ENCODE measurements around the gene CHCHD3. TPM values are rescaled to one million over a fixed set of nuclear protein-coding genes. Genes with fewer than 3 reads are reported as not detected.
"Not testable (repeated sequence)": the region's sequence is repeated elsewhere in the genome, so short reads cannot be mapped to it uniquely, and the experiment has no call there.

CHCHD3 gene
- total RNA-seq, 1 donor from 2014 or later: 75.5 TPM

GRCh38 chr7:132897093-132897687 is 184.7 kb downstream of the CHCHD3 start:
- TF ChIP-seq, protein P1, sequence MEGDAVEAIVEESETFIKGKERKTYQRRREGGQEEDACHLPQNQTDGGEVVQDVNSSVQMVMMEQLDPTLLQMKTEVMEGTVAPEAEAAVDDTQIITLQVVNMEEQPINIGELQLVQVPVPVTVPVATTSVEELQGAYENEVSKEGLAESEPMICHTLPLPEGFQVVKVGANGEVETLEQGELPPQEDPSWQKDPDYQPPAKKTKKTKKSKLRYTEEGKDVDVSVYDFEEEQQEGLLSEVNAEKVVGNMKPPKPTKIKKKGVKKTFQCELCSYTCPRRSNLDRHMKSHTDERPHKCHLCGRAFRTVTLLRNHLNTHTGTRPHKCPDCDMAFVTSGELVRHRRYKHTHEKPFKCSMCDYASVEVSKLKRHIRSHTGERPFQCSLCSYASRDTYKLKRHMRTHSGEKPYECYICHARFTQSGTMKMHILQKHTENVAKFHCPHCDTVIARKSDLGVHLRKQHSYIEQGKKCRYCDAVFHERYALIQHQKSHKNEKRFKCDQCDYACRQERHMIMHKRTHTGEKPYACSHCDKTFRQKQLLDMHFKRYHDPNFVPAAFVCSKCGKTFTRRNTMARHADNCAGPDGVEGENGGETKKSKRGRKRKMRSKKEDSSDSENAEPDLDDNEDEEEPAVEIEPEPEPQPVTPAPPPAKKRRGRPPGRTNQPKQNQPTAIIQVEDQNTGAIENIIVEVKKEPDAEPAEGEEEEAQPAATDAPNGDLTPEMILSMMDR (conservative IDR thresholded peaks at IDR 0.05; ENCODE audit: low read depth, low read length): no peak
- DNase-seq (ENCODE audit: low read depth): no peak
- H3K4me3 ChIP-seq (ENCODE audit: low read depth, low read length): no peak overlapping the region

DNA sequence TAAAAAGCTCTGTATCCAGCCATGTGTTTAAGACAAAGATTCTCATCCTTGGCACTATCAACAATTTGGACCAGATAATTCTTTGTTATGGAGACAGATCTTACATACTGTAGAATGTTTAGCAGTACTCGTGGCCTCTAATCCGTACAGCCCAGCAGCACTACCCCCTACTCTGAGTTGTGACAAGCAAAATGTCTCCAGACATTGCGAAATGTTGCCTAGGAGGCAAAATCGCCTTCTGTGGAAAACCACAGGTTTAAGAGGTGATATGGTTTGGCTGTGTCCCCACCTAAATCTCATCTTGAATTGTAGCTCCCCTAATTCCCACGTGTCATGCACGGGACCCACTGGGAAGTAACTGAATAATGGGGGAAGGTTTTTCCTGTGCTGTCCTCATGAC is 186.7 kb downstream of the CHCHD3 start:
- DNase-seq (ENCODE audit: low read depth): no peak
- TF ChIP-seq, protein P1 (conservative IDR thresholded peaks at IDR 0.05; ENCODE audit: low read depth, low read length): no peak
- H3K4me3 ChIP-seq (ENCODE audit: low read depth, low read length): no peak overlapping the region

DNA sequence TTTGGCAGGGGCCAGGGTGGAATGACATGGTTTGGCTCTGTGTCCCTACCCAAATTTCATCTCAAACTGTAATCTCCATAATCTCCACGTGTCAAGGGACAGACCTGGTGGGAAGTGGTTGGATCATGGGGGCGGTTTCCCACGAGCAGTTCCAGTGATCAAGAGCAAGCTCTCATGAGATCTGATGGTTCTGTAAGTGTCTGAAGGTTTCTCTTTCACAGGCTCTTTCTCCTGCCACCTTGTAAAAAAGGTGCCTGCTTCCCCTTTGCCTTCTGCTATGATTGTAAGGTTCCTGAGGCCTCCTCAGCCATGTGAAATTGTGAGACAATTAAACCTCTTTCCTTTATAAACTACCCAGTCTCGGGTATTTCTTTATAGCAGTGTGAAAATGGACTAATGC is 188.3 kb downstream of the CHCHD3 start:
- DNase-seq (ENCODE audit: low read depth): no peak
- no peak overlapping the region for H3K4me3 ChIP-seq (ENCODE audit: low read depth, low read length)
- TF ChIP-seq, protein P1 (conservative IDR thresholded peaks at IDR 0.05; ENCODE audit: low read depth, low read length): no peak

- DNase-seq (ENCODE audit: low read depth); H3K4me3 ChIP-seq (ENCODE audit: low read depth, low read length): not testable (repeated sequence)
Measured at GRCh38 chr7:132892744-132893143, 189.1 kb downstream of the CHCHD3 start.

- DNase-seq (ENCODE audit: low read depth): no peak
- TF ChIP-seq, protein P1 (conservative IDR thresholded peaks at IDR 0.05; ENCODE audit: low read depth, low read length): no peak
- no peak overlapping the region for H3K4me3 ChIP-seq (ENCODE audit: low read depth, low read length)
Measured at GRCh38 chr7:132891554-132891953, 190.3 kb downstream of the CHCHD3 start.

DNA sequence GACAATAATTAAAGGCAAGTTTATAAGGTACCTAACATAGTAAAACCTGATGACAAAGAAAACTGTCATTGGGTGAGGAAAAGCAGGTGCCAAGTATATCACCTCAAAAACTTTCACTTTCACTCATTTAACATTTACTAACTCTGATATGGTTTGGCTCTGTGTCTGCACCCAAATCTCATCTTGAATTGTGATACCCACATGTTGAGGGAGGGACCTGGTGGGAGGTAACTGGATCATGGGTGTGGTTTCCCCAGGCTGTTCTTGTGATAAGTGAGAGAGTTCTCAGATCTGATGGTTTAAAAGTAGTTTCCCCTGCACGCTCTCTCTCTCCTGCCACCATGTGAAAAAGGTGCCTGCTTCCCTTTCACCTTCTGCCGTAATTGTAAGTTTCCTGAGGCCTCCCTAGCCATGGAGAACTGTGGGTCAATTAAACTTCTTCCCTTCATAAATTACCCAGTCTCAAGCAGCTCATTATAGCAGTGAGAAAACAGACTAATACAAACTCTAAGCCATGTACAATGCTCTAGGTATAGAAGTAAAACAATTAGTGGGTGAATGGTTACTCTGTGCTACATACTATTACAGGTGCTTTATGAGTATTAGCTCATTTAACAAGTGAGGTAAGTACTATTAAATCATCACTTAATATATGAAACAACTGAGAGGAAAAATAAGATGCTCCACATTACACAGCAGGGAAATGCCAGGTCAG is 199.0 kb downstream of the CHCHD3 start:
- no peak for DNase-seq (ENCODE audit: low read depth)
- H3K4me3 ChIP-seq (ENCODE audit: low read depth, low read length): no peak overlapping the region
- TF ChIP-seq, protein P1 (conservative IDR thresholded peaks at IDR 0.05; ENCODE audit: low read depth, low read length): no peak

DNA sequence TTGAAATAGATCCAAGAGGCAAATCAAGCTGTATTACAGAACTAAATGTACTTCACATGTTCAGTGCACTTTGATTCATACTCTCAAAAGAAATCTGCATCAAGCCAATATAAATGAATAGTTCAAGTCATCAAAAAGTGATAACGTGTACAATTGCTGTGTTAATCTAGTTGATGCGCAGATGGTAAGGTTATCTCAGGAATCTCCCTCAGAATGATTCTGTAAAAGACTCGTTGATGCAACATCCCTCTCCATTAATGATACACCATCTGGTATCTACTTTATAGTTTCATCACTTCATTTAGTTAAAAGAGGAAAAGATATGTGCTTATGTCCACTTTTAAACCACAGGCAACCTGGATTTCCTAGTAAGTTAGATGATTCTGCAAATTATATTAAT is 200.6 kb downstream of the CHCHD3 start:
- no peak overlapping the region for H3K4me3 ChIP-seq (ENCODE audit: low read depth, low read length)
- no peak for DNase-seq (ENCODE audit: low read depth)
- TF ChIP-seq, protein P1 (conservative IDR thresholded peaks at IDR 0.05; ENCODE audit: low read depth, low read length): no peak
